ENCODE measurements around the gene KRT9.
"Not testable (repeated sequence)": the region's sequence is repeated elsewhere in the genome, so short reads cannot be mapped to it uniquely, and the experiment has no call there.

The KRT9 gene

DNA sequence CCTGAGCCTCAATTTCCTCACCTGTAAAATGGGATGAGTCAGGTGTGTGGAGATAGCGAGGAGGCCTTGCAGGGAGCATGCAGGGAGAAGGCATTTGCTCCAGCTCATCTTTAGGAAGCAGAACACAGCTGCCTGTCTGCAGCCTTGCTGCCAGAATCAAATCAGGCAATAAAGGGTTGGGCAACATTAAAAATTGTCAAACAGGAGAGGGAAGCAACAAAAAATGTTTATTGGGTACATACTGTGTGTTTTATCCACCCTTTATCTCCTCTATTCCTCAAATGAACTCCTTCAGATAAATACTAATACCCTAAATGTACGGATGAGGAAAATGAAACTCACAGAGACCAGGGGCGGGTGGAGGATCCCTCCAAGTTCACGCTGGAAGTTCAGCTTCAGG, 28.5 kb upstream of the KRT9 start:
- DNase-seq: no peak

DNA sequence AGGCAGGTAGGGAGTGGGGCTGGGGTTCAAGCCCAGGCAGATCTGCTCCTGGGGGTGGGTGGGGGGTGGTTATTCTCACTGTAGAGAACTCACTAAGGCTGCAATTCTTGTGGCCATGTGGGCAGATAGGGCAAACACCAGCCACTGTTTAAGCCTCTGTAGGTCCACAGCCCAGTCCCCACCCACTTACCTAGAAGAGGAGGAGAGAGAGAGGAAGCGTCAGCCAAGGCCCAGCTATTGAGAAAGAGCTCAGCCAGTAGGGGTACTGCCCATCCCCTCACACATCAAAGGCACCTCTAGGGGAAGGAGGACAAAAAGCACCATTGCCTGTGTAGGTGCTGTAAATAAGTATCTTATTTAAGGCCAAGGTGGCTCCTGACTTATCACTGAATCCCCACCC, 27.8 kb upstream of the KRT9 start:
- no peak for DNase-seq

DNA sequence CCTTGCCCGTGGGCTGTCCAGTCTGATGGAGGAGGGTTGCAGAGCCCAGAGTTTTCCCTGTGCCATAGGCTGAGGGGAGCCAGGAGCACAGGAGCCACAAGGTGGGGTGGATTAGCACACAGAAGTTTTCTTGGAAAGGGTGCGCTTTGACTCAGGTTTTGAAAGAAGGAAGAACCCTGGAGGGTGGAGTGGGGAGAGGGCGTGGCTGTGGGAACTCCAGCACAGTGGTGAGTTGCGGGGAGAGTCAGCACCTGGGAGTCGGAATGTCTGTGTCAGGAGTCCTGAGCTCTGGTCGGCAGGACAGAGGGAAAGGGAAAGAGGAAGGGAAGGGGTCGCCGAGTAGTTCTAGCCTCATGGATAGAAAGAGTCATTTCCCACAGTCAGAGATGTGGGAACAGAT, 23.7 kb upstream of the KRT9 start:
- DNase-seq: no peak

DNA sequence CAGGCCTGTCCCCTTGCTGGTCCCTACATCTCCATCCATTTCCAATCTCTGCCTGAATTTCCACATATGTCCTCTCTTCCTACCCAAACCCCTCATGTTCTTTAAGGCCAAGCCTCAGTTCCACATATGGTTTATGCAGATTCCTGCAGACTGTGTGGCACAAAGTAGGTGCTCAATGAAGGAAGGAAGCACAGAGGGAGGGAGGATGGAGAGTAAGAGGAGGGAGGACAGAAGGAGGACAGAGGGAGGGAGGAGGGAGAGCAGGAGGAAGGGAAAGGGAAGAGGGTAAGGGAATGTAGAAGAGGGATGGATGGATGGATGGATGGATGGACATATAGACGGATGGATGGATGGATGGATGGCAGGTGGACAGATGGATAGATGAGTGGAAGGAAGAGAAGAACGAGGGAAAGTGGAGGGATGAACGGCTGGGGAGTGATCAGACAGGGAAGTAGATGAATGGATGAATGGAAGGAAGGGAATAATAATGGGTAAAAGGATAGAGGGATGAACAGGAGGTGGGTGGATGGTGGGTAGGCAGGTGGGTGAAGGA, 22.6 kb upstream of the KRT9 start:
- DNase-seq: no peak

DNA sequence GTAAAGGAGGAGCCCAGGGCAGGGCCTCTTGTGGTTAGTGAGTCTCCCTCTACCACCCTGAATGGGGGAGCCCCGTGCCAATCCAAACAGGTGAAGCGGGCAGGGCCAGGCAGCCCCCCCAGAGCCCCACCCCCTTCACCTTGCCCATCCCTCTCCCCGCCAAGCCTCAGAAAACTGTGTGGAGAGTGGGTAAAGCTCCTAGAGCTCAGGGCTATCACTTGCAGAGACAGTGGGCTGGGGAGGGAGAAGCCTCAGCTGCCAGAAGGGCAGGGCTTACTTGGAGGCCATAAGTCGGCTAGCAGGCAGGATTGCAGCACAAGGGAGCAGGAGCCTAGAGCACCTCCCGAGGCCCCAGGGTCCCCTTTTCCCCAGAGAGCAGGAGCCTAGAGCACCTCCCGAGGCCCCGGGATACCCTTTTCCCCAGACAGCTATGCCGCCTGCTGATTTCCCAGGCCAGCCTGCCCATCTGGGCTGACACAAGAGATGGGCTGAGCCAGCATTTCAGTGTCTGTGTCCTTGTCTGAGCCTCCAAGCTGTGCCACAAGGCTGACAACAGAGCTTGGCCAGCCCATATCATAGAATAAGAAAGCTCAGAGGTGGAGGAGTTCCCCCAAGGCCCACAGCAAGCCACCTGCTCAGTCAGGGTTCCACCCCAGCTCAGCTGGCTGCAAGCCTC, 21.6 kb upstream of the KRT9 start:
- DNase-seq: no peak

DNA sequence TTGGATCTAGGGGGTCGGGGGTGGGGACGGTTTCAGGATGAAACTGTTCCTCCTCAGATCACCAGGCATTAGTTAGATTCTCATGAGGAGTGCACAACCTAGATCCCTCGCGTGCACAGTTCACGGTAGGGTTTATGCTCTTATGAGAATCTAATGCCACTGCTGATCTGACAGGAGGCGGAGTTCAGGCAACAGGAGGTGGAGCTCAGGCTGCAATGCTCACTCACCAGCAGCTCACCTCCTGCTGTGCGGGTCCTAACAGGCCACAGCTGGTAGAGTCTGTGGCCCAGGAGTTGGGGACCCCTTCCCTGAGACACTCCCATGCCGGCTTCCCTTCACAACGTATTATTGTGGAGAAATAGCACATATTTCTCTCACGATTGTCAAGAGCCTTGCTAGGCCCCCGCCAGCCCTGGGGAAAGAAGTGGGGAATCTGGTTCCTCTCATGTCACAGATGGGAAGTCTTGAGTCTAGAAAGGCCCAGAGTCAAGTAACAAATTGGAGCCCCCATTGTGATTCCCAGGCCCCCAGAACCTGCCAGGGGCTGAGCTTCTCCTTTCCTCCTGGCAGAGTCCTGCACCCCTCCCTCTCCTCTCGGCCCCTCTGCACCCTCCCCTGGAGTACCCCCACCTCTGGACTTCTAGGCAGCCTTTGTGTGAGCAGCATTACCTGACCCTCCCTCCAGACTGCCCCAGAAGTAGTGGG, 20.9 kb upstream of the KRT9 start:
- DNase-seq: no peak

DNA sequence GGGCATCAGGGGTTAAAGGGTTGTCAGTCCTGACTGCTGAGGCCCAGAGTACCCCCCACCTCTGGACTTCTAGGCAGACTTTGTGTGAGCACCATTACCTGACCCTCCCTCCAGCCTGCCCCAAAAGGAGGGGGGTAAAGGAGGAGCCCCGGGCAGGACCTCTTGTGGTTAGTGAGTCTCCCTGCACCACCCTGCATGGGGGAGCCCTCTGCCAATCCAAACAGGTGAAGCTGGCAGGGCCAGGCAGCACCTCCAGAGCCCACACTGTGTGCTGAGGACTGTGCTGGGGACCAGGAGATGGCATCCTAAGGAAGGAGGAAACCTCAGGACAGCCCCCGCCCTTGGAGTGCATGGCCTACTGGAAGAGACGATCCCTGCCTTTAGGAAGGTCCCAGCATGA, 17.4 kb upstream of the KRT9 start:
- DNase-seq: no peak

DNA sequence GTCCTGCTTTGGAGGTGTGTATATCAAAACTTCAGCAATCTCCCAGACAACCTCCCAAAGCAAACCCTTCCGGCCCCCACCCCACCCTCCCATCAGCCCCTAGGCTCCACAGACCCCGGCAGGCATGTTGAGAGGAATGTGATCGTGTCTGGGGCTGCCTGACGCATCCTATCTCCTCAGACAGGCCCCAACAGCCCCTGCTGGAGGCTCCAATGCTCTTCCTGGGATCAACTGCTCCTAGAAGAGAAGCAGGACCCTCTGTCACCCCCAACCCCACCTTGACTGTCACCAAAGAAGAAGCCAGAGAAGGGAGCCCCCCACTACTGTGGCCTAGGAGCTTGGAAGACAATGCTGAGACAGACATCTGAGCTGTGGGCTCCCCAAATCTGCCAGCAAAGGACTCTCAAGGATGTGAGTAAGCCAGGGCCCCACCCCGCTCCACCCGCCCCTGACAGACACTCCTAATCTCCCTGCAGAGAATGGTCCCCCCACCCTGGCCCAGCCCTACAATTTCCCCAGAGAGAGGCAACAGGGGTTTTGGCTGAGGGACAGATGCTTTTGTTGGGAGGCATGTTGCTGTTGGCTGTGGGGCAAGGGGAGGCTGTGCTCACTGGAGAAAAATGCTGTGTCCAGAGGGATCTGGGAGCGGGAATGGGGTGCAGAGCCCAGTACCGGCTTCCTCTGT, 16.4 kb upstream of the KRT9 start:
- no peak for DNase-seq

DNA sequence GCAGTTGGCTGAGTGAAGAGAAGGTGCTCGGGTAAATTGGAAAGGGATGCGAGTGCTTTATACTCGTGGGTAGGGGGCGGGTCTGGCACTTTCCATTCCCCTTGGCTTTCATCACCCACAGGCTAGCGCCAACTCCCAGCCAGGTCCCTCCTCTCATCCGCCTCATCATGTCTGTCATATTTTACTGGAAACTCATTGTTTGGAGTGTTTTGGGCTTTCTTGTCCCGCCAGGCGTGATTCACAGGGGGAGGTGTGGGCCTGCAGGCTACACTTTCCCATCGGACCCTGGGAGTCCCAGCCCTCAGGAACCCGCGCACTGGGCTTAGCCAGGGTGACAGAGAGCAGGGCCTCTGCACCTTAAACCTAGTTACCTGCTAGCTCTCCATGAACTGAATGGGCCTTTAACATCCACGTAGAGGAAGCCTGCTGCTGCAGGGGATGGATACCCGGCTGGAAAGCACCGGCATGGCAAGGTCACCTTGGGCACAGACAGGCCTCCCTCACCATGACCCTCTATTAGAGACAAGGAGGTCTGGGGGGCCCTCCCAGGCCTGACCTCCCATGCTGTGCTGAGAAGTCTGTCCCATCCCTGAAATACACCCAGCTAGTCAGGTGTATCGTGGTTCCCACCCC, 15.1 kb upstream of the KRT9 start, which contains the start of gene KRT14:
Gene KRT14, minus strand, starts transcription at position 33 of the 633 bp plus-strand sequence. CDS start 61 bp downstream, outside the sequence.
- DNase-seq: no peak

DNA sequence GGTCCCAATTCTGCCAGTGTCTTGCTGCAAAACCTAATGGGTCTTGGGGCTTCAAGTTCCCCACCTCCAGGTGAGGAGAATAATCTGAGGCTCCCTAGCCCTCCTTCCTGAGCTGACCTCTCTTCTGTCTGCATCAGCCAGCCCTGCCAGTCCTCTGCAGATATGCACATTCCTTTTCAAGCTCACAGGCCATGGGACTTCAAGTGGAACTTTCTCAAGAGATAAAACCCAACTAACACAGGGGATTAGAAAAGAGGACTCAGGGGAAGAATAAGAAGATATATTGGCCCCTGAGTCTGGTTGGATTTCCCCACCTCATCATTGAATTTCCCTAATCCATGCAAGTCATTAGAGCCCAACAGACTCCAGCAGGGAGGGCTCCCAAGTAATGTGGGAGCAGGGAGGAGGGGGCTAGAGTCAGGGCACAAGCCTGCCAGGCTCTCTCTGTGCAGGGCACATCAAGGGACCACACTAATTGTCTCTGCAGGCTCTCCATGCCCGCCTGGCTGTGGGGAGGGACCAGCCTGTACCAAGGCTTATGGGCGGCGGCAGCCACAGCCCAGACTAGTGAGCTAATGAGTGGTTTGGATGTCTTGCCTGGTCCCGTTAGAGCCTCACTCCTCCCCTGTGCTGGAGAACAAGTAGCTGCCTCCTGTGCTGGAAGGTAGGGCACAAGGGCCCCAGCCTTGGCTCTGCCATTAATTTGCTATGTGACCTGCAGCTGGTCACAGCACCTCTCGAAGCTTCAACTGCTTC, 13.6 kb upstream of the KRT9 start:
- no peak for DNase-seq

DNA sequence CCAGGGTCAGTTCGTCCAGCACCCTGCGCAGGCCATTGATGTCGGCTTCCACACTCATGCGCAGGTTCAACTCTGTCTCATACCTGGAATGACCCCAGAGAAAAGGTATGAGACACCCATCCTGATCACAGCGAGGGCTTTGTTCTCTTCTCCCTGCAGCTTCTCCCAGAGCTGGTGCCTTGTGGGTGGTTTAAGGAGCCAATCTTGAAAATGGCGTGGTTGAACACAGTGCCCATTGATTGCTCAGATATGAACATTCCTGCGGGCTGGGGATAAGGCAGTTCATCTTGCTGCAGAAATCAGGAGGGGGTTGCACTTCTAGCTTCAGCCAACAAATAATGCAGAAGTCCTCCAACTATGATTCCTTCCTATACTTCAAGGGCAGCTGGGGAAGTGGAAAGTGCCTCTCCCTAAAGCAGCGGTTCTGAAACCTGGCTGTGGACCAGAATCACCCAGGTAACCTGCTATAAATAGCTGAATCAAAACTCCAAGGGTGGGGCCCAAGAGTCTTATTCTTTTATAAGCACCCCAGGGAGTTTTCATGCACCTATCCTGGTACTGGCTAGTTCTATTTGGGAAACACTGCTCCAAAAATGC, 12.6 kb upstream of the KRT9 start:
- not testable (repeated sequence) for DNase-seq

DNA sequence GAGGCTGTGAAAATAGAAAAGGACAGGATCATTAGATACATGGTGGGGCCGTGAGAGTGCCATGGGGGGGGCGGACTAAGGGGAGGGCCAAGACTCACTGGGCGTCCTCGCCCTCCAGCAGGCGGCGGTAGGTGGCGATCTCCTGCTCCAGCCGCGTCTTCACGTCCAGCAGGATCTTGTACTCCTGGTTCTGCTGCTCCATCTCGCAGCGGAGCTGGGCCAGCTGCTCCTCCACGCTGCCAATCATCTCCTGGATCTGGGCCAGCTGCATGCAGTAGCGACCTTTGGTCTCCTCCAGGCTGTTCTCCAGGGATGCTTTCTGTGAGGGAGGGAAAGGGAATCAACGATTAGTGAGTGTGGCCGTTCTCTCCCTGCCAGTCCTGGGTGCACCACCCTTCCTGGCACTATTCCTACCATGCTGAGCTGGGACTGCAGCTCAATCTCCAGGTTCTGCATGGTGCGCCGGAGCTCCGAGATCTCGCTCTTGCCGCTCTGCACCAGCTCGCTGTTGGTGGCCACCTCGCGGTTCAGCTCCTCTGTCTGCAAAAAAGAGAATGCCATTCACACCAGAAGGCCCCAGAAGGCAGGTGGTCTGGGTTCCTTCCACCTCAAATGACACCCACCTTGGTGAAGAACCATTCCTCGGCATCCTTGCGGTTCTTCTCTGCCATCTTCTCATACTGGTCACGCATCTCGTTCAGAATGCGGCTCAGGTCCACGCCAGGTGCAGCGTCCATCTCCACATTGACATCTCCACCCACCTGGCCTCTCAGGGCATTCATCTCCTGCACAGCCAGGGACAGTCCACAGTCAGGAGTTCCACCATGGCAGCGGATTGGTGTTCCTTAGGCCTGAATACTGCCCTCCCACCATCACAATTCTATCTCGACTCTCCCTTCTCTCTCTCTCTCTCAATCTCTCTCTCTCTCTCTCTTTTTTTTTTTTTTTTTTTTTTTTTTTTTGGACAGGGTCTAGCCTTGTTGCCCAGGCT, 11.6 kb upstream of the KRT9 start:
- no peak for DNase-seq

DNA sequence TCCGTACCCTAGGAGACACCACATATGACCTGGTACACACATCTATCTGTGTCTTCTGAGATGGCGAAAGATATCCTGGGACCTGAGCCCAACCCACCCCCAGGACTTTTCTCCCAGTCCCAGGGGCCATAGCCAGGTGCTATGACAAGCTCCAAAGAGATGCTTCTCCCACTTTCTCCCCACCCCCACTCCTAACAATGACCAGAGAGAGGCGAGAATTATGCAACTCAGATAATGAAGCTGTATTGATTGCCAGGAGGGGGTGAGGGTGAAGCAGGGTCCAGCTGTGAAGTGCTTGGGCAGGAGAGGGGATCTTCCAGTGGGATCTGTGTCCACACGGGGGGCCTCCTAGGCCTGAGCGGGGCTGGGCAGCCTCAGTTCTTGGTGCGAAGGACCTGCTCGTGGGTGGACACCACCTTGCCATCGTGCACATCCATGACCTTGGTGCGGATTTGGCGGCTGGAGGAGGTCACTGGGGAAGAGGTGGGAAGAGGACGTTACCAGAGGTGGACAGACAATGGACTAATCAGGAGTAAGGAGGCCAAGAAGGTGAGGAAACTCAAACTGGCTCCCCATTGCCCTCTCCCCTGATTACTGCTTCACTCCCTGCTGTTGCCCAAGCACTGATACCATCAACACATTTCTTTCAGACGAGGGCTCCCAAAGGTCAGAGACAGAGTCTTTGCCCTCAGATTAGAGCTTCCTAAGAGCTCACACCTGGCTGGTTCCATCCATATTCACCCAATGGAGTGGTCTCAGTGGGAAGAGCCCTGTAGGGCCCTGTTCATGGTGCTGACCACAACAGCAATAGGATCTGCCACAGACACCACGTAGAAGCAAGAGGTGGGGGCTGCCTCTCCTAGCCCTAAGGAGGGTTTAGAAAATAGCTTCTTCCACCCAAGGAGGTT, 10.5 kb upstream of the KRT9 start:
- DNase-seq: not testable (repeated sequence)

DNA sequence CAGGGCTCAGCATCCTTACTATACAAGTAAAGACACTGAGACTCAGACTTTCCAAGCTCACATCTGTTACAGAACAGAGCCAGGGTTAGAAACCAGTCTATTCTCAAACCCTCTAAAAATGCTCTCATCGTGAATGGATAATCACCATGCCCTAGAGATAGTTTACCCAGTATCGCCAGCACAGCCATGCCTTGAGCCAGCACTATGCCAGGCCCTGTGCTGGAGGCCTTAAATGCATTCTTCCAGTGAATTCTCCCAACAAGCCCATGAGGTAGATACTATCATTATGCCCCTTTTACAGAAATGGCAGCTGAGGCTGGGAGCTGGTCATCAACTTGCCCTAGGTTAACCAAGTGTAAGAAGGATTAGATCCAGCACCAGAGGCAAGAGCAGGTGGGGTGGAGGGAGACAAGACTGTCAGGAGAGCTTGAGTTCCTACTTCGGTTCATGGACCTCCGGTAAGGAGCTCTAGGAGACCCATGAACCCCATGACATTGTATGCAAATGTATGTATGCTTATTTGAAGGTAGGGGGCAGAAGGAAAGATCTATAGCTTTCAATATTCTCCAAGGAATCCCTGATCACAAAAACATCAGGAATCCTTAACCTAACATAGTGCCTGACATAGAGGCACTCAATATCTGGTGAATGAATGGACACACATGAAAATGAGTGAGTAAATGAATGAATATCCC, 9.7 kb upstream of the KRT9 start:
- DNase-seq: no peak

DNA sequence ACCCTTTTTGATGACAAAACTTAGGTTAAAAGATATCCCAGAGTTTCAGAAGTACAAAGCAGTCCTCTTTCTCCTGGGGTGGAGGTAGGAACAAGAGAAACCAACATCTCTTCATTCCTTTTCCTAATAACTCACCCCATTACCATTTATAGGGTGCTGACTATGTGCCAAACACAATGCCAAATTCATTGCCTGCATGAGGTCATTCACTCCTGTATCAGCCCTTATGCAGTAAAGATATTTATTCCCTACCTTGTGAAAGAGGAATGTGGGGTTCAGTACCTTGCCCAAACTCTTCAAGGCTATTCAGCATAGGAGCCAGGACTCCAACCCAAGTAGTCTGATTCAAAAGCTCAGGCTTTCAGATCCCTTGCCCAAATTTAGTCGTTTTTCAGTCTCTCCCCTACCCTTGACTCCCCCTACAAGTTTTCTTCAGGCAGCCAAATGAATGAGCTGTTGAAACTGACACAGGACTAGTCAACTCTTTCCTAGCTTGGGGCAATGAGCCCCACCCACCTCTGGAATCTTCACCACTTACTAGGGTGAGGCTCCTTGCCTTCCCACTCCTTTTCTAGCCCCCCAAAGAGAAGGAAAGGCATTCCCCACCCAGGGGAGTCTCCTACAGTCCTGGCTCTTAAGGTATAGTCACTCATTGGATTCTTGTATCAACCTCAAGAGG, 9.0 kb upstream of the KRT9 start:
- no peak for DNase-seq

DNA sequence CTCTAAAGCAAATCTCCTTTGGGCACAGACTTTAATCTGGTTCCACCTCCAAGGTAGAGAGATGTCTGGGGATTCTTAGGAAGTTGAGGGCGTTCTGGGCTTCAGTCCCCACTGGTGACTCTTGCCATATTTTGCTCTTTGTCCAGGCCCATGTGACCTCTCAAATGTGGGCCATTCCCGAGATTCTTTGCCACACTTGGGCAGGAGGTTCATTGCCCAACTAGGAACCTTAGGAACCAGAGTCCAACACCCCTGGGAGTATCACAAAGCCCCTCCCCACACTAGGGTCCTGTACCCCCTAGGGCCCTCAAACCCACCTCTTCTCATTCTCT, 8.4 kb upstream of the KRT9 start:
- no peak for DNase-seq

DNA sequence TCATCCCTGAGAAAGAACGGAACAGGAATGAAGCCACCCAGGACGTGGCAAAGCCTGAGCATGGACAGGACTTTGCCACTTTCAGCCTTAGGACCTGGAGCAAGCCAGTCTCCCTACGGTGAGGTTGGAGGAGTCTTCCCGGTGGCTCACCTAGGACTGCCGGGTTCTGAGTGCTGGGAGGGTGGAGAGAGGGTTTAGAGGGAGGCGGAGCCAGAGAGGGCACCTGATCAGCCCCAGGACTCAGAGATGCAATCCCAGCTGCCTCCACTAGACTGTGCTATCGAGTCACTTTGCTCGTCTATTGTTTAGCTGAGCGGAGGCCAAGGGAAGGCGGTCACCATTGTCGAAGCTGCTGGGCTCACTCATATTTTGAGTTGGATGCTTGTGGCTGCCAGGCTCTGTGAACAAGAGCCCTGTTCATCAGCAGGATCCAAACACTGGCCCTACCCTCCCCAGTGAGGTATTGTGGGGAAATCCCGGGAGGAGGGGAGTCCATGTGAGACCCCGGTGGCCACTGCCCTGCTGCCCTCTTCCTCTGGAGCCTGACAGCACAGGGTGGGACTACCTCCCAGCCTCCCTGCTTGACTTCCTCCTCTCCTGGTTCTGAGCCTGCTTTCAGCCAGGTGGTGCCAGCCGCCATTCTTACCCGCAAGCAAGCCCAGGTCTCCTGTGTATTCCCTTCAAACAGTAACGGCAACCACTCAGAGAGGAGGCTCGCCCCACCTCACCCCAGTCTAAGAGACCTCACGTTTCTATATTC, 7.8 kb upstream of the KRT9 start:
- DNase-seq: peak; percentile 35

DNA sequence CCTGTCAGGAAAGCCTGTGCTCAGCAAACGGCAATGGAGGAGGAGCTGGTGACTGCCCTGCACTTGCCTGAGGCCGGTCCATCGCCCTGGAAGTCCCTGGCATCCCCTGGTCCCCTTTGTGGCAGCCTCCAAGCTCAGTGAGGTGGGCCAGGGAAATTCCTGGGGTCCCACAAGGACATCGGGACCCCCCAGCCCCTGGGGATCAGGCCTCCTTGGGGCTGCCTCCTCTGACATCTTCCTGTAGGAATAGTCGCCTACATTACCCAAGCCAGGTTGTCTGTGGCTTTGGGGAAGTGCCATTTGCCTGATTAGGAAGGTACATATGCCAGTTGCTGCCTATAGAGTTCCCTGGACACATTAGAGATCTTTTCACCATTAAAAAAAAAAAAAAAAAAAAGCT, 7.1 kb upstream of the KRT9 start:
- DNase-seq: no peak

All from activated effector memory CD4-positive, alpha-beta T cell treated with Interleukin-2 at 50 U/mL for 16 hours (primary cell).